Measurements from ENCODE around the gene TMEM132C.
"Not testable (repeated sequence)": the region's sequence is repeated elsewhere in the genome, so short reads cannot be mapped to it uniquely, and the experiment has no call there.

TMEM132C gene

DNA sequence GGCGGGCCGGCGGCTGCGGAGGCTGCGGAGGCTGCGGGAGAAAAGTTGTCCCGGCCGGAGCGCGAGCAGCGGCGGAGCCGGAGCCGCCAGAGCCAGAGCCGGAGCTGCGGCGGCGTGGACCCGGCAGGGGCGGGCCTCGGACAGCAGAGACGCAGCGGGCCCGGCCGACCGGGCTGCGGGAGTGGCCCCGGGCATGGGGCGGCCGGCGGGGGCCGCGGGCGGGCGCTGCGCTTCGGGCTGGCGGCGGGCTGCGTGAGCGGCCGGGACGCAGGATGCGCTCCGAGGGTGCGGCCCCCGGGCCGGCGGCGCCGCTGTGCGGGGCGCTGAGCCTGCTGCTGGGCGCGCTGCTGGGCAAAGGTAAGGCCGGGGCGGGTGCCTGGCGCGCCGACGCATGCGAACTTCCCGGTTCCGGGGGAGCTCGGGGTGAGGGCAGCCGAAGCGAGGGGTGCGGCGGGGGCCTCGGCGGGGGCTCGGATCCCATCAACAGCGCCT lies at the start of gene TMEM132C:
TSS of gene TMEM132C (plus strand) at position 40 of the 492 bp plus-strand sequence. CDS start at position 273, 233 bp downstream.
- DNase-seq = no peak

DNA sequence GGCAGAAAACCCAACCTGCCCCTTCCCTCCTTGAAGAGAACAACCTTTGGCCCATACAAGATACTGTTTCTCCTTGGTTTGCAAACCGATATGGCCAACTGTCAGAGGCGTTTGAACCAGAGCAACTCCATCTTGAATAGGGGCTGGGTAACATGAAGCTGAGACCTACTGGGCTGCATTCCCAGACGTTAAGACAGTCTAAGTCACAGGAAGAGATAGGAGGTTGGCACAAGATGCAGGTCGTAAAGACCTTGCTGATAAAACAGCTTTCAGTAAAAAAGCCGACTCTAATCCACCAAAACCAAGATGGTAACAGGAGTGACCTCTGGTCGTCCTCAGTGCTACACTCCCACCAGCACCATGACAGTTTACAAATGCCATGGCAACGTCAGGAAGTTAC lies 42.7 kb upstream of the TMEM132C start:
- DNase-seq = no peak

DNA sequence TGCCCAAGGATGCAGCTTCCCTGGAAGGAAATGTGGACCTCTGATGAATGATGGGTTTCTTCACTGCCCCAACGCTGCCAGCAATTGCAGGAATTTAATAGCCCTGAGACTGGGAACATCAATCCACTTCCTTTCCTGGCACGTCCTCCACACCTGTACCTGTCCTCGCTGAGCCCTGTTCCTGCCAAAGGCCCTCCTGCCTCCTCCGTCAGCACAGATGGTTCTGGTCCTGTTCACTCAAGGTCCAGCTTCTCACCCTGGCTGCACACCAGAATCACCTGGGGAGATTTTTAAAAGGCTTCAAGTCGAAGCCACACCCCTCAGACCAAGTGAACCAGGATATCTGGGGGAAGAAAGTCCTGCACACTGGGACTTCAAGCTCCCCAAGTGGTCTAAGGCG lies 38.4 kb upstream of the TMEM132C start:
- no peak for DNase-seq

GRCh38 chr12:128235635-128236417 lies 31.1 kb upstream of the TMEM132C start:
- no peak for DNase-seq

- no peak for DNase-seq
Observed at GRCh38 chr12:128236525-128236924, 30.4 kb upstream of the TMEM132C start.

- no peak for DNase-seq
Observed at GRCh38 chr12:128240745-128241144, 26.2 kb upstream of the TMEM132C start.

GRCh38 chr12:128245121-128245520 lies 21.8 kb upstream of the TMEM132C start:
- no peak for DNase-seq

- DNase-seq = no peak
Observed at GRCh38 chr12:128245905-128246304, 21.1 kb upstream of the TMEM132C start.

GRCh38 chr12:128250096-128250495 lies 16.9 kb upstream of the TMEM132C start:
- no peak for DNase-seq

GRCh38 chr12:128253829-128254228 lies 13.1 kb upstream of the TMEM132C start:
- DNase-seq = not testable (repeated sequence)

- DNase-seq = no peak
Observed at GRCh38 chr12:128258866-128259555, 8.0 kb upstream of the TMEM132C start.

DNA sequence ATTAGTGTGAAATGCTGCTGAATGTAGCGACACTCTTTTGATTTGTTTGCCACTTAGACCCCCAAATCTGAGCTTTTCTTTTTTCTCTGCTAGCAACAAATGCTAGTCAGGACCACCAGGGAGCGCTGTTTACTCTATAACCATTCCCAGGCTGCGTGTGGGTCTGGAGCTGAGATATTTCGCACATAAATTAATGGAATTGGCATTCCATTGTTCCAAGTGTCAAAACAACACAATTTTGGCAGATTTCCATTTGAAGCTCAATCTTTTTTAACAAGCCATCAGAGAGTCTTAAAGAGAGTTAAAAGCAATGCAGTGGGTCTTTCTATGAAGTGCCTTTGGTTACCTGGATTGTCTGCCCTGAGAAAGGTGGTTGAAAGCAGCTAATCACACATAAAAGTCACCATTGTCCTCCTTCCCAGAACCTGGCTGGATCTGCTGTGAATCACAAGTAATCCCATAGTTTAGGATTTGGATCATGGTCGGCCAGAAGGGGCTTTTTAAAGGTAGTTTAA lies 7.4 kb upstream of the TMEM132C start:
- no peak for DNase-seq

GRCh38 chr12:128261757-128262156 lies 5.2 kb upstream of the TMEM132C start:
- no peak for DNase-seq

DNA sequence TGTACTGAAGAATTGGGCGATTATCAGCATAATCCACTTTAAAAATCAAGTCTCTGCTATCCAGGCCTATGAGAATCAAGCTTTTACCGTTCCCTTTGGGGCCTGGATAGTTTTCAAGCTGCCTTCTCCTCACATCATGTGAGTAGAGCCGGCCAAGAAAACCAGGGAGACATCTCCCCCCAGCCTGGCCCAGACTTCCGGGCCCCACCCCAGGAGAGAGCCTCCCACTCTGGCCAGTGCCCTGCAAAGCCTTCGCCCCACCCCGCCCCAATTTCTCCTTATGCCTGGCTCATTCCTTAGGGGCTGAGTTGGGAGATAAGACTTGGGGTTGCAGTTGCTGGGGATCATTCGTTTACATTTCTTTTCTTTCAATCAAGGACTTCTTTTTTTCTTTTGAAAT lies 1.4 kb upstream of the TMEM132C start:
- no peak for DNase-seq

DNA sequence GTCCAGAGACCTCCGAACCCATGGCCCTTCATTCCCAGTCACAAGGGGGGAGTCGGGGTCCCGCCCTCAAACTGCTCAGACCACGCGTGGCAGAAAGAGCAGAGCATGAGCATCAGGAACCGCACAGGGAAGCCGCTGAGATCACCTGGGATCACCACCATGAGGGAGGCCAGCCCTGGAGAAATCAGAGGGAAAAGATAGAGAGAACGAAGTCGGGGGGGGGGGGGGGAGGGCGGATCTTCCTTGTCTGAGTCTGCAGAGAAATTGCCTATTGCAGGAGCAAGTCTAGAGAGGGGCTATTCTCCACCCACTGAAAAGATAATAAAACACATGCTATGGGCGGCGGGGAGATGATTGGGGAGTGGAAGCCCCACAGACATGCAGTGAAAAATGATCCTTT lies 884 bp upstream of the TMEM132C start:
- no peak for DNase-seq

- no peak for DNase-seq
Observed at GRCh38 chr12:128266541-128267130, 334 bp upstream of the TMEM132C start.

GRCh38 chr12:128267651-128268378 lies 845 bp downstream of the TMEM132C start:
- no peak for DNase-seq

DNA sequence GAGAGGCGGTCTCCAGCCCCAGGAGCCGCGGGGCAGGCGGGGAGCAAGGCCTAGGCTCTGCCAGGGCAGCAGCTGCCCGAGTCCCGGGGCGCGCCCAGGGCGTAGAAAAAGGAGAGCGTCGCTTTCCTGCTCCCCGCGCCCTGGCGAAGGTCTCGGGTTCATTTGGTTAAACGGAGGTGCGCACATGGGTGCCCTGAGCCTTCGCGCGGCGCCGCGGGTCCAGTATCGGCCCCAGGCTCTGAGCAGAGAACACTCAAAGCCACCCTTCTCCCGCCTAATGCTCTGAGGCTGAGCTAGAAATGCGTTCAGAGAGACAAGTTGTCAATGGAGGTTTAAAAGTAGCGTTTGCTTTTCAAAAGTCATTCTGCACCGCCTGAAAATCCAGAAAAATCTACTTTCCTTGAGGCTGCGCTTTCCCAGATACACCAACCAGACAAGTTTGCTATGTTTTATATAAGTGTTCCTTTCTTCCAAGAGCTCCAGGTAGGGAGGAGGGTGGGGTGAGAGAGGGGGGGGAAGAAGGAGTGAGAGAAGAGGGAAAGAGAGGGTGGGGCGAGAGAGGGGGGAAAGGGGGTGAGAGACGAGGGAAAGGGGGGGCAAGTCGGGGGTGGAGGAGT lies 1.5 kb downstream of the TMEM132C start:
- no peak for DNase-seq

GRCh38 chr12:128269181-128269591 lies 2.2 kb downstream of the TMEM132C start:
- no peak for DNase-seq

DNA sequence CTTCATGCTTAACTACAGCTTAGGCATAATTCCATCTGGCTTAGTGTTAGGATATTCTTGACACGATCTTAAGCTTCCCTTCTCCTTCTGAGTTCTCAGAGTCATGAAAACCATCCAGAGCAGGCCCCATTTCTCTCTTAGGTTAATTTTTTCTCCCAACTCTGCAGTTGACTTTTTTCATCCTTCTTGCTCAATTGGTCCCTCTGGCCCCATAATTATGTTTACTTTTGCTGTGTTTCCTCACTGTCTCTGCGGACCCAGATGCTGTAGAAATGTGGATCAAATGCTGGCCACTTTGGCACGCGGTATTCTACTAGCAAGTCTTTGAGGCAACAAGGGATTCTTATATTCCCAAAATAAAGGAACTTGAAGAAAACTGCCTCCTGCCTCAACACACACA lies 9.5 kb downstream of the TMEM132C start:
- no peak for DNase-seq

- DNase-seq = no peak
Observed at GRCh38 chr12:128286970-128287369, 20.0 kb downstream of the TMEM132C start.

- DNase-seq = no peak
Observed at GRCh38 chr12:128288357-128288756, 21.4 kb downstream of the TMEM132C start.

All from EL (cell line).